SK-N-SH treated with all-trans-retinoic acid at 6 μM for 48 hours (cell line): Measurements from ENCODE around the gene CDKN2A.

Experiments used
- ARNTL ChIP-seq: fragments of 450-650 bp; formaldehyde crosslinking; IDR thresholded peaks from 2 replicates; pipeline ENCODE4 v1.5.0; 2020; ENCODE audit warnings: low read depth, mild to moderate bottlenecking, moderate library complexity, borderline replicate concordance
- PATZ1 ChIP-seq: fragments of 250-450 bp; sonication (Bioruptor Pico); IDR thresholded peaks from 2 replicates; pipeline ENCODE4 v1.8.0; 2020; ENCODE audit warnings: mild to moderate bottlenecking, moderate library complexity, borderline replicate concordance
- POU6F1 ChIP-seq: fragments of 250-450 bp; sonication (Bioruptor Pico); IDR thresholded peaks from 2 replicates; pipeline ENCODE4 v1.8.0; 2021; ENCODE audit warnings: low read depth, mild to moderate bottlenecking, moderate library complexity, borderline replicate concordance
- RARB ChIP-seq: fragments of 250-450 bp; sonication (Bioruptor Pico); IDR thresholded peaks from 2 replicates; pipeline ENCODE4 v1.8.0; 2021; ENCODE audit warnings: mild to moderate bottlenecking, moderate library complexity
- ZNF565 ChIP-seq: fragments of 450-650 bp; formaldehyde crosslinking; conservative IDR thresholded peaks from 2 replicates; pipeline ENCODE4 v1.5.0; 2020; ENCODE audit warnings: low read depth, mild to moderate bottlenecking, moderate library complexity
- ZNF70 ChIP-seq: fragments of 450-650 bp; formaldehyde crosslinking; IDR thresholded peaks from 2 replicates; pipeline ENCODE4 v1.5.0; 2020; ENCODE audit warnings: mild to moderate bottlenecking, moderate library complexity
- TF ChIP-seq, protein P1 (sequence below): fragments of 250-450 bp; sonication (Bioruptor Pico); IDR thresholded peaks from 2 replicates; pipeline ENCODE4 v1.5.1; 2020; ENCODE audit warnings: low read depth, mild to moderate bottlenecking, moderate library complexity

GRCh38 chr9:22008717-22009505 lies 14.7 kb upstream of the CDKN2A start, which contains the start of gene CDKN2B:
- TF ChIP-seq, protein P1, sequence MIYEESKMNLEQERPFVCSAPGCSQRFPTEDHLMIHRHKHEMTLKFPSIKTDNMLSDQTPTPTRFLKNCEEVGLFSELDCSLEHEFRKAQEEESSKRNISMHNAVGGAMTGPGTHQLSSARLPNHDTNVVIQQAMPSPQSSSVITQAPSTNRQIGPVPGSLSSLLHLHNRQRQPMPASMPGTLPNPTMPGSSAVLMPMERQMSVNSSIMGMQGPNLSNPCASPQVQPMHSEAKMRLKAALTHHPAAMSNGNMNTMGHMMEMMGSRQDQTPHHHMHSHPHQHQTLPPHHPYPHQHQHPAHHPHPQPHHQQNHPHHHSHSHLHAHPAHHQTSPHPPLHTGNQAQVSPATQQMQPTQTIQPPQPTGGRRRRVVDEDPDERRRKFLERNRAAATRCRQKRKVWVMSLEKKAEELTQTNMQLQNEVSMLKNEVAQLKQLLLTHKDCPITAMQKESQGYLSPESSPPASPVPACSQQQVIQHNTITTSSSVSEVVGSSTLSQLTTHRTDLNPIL (CRISPR knock-in tag): no peak
- TF ChIP-seq ZNF565 (no peak), RARB (CRISPR knock-in tag) (no peak), PATZ1 (CRISPR knock-in tag) (no peak), ZNF70 (CRISPR knock-in tag) (no peak), POU6F1 (CRISPR knock-in tag) (no peak), ARNTL (CRISPR knock-in tag) (no peak)
